ENCODE measurements around the gene FOXM1. TPM values are rescaled to one million over a fixed set of nuclear protein-coding genes. Genes with fewer than 3 reads are reported as not detected.

Gene FOXM1
- total and polyA plus RNA-seq, 2 of the 13 experiments (the other 11 are each of a cell fraction or from before 2014, with no cell fraction given) = 17.1 to 25.9 TPM

DNA sequence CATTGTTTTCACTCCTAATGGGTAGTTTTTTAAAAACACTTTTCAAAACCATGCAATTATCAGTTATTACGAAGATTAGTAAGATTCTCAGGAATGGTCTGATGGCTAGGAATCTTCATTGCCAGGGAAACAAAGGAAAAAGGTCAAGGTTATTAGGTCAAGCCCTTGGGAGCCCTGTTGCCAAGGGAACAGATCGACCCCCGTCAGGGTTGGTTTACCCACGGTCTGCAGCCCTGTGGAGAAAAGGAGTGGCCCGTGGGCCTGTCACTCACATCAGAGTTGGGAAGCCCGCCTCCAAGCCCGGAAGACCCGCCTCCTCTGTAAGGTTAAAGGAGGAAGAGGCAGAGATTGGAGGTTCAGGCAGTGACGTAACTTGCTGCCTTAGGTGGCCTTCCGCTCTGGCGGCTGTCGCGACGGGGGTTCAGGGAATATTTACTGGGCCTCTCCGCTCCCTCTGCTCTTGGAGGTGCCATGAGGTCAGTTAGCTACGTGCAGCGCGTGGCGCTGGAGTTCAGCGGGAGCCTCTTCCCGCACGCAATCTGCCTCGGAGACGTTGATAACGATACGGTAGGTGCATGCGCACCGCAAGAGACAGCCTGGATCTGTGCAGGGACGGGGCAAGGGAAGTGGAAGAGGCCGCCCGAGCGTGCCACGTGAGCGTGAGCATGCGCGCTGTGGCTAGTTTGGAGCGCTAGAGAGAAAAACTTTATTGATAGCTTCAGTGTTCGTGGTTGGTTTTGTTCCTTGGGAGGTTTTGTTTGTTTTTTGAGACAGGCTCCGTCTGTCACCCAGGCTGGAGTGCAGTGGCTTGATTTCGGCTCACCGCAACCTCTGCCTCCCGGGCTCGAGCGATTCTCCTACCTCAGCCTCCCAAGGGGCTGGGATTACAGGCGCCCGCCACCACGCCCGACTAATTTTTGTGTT, 64.4 kb downstream of the FOXM1 start, which contains the start of gene ITFG2 (continued):
- TF ChIP-seq HNRNPH1 (optimal IDR thresholded peaks at IDR 0.05; ENCODE audit: low read depth, low read length) (no peak), RBAK (CRISPR knock-in tag; IDR thresholded peaks at IDR 0.05) (no peak), ZNF780A (CRISPR knock-in tag; IDR thresholded peaks at IDR 0.05) (no peak), SNAPC2 (CRISPR knock-in tag; IDR thresholded peaks at IDR 0.05) (no peak), ARID2 (CRISPR knock-in tag; IDR thresholded peaks at IDR 0.05; ENCODE audit: borderline replicate concordance) (no peak), SOX6 (IDR thresholded peaks at IDR 0.05) (no peak), SOX6 (CRISPR knock-in tag; IDR thresholded peaks at IDR 0.05) (peak; percentile 77), NR2C2 (CRISPR knock-in tag; IDR thresholded peaks at IDR 0.05; ENCODE audit: borderline replicate concordance) (peak; percentile 97), ZNF317 (CRISPR knock-in tag; IDR thresholded peaks at IDR 0.05) (peak; percentile 83), ZNF616 (CRISPR knock-in tag; IDR thresholded peaks at IDR 0.05; ENCODE audit: low read depth) (peak; percentile 76; the same call in 1 of the 2 replicates), RCOR2 (CRISPR knock-in tag; IDR thresholded peaks at IDR 0.05) (no peak), MAF1 (CRISPR knock-in tag; IDR thresholded peaks at IDR 0.05; ENCODE audit: borderline replicate concordance) (no peak), EED (CRISPR knock-in tag; IDR thresholded peaks at IDR 0.05) (no peak), SAP130 (CRISPR knock-in tag; IDR thresholded peaks at IDR 0.05; ENCODE audit: low read depth) (peak; percentile 94), NFKB2 (CRISPR knock-in tag; IDR thresholded peaks at IDR 0.05; ENCODE audit: borderline replicate concordance) (peak; percentile 95; the same call in 1 of the 2 replicates), ZNF720 (CRISPR knock-in tag; IDR thresholded peaks at IDR 0.05) (no peak; the same call in 1 of the 2 replicates), ZNF225 (CRISPR knock-in tag; IDR thresholded peaks at IDR 0.05) (peak; percentile 96), HOXA7 (CRISPR knock-in tag; IDR thresholded peaks at IDR 0.05) (no peak), KLF15 (CRISPR knock-in tag; IDR thresholded peaks at IDR 0.05; ENCODE audit: borderline replicate concordance) (0 out of 2 replicates have a peak, but pooled peaks have one; percentile 37), HMGA1 (CRISPR knock-in tag; conservative IDR thresholded peaks at IDR 0.05) (no peak)
- TF ChIP-seq, protein P1, sequence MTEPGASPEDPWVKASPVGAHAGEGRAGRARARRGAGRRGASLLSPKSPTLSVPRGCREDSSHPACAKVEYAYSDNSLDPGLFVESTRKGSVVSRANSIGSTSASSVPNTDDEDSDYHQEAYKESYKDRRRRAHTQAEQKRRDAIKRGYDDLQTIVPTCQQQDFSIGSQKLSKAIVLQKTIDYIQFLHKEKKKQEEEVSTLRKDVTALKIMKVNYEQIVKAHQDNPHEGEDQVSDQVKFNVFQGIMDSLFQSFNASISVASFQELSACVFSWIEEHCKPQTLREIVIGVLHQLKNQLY (CRISPR knock-in tag; IDR thresholded peaks at IDR 0.05) = peak; percentile 41; the same call in 1 of the 2 replicates
- TF ChIP-seq, protein P2, sequence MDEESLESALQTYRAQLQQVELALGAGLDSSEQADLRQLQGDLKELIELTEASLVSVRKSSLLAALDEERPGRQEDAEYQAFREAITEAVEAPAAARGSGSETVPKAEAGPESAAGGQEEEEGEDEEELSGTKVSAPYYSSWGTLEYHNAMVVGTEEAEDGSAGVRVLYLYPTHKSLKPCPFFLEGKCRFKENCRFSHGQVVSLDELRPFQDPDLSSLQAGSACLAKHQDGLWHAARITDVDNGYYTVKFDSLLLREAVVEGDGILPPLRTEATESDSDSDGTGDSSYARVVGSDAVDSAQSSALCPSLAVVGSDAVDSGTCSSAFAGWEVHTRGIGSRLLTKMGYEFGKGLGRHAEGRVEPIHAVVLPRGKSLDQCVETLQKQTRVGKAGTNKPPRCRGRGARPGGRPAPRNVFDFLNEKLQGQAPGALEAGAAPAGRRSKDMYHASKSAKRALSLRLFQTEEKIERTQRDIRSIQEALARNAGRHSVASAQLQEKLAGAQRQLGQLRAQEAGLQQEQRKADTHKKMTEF (CRISPR knock-in tag; IDR thresholded peaks at IDR 0.05) = peak; percentile 93
- TF ChIP-seq, protein P3, sequence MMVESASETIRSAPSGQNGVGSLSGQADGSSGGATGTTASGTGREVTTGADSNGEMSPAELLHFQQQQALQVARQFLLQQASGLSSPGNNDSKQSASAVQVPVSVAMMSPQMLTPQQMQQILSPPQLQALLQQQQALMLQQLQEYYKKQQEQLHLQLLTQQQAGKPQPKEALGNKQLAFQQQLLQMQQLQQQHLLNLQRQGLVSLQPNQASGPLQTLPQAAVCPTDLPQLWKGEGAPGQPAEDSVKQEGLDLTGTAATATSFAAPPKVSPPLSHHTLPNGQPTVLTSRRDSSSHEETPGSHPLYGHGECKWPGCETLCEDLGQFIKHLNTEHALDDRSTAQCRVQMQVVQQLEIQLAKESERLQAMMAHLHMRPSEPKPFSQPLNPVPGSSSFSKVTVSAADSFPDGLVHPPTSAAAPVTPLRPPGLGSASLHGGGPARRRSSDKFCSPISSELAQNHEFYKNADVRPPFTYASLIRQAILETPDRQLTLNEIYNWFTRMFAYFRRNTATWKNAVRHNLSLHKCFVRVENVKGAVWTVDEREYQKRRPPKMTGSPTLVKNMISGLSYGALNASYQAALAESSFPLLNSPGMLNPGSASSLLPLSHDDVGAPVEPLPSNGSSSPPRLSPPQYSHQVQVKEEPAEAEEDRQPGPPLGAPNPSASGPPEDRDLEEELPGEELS (CRISPR knock-in tag; IDR thresholded peaks at IDR 0.05) = peak; percentile 65
- TF ChIP-seq, protein P4, sequence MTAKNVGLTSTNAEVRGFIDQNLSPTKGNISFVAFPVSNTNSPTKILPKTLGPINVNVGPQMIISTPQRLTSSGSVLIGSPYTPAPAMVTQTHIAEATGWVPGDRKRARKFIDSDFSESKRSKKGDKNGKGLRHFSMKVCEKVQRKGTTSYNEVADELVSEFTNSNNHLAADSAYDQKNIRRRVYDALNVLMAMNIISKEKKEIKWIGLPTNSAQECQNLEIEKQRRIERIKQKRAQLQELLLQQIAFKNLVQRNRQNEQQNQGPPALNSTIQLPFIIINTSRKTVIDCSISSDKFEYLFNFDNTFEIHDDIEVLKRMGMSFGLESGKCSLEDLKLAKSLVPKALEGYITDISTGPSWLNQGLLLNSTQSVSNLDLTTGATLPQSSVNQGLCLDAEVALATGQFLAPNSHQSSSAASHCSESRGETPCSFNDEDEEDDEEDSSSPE (CRISPR knock-in tag; IDR thresholded peaks at IDR 0.05) = peak; percentile 66
